ENCODE measurements around the gene HSPA12B. TPM values are rescaled to one million over a fixed set of nuclear protein-coding genes. Genes with fewer than 3 reads are reported as not detected.

Gene HSPA12B
- total and polyA plus RNA-seq, 2 of the 13 experiments (the other 11 are each of a cell fraction or from before 2014, with no cell fraction given), result 0.01 TPM; not detected in 1

GRCh38 chr20:3795511-3796468 is 63.3 kb downstream of the HSPA12B start, which contains the start of gene CDC25B (continued):
- TF ChIP-seq ZMAT3 (CRISPR knock-in tag; conservative IDR thresholded peaks at IDR 0.05) (0 out of 2 replicates have a peak, but pooled peaks have one; percentile 24), NFYC (CRISPR knock-in tag; IDR thresholded peaks at IDR 0.05) (peak; percentile 82), HOXA5 (CRISPR knock-in tag; IDR thresholded peaks at IDR 0.05) (peak; percentile 41), ZNF446 (CRISPR knock-in tag; IDR thresholded peaks at IDR 0.05) (peak; percentile 22), NAIF1 (CRISPR knock-in tag; IDR thresholded peaks at IDR 0.05; ENCODE audit: borderline replicate concordance) (peak; percentile 53; the same call in 1 of the 2 replicates)

GRCh38 chr20:3796477-3797225 is 64.2 kb downstream of the HSPA12B start:
- CTCF ChIA-PET (ENCODE audit: low intra/inter-chr PET ratio, low total read pairs), result interaction anchor here (1.4 kb wide), 2 partner anchors 10 to 21 kb away, joined by 3 read pairs; no protein-coding TSS in a partner anchor
- no peak for TF ChIP-seq ZKSCAN8 (CRISPR knock-in tag; IDR thresholded peaks at IDR 0.05; ENCODE audit: borderline replicate concordance)
- no peak for TF ChIP-seq HMG20B (CRISPR knock-in tag; conservative IDR thresholded peaks at IDR 0.05)
- TF ChIP-seq PREB (CRISPR knock-in tag; IDR thresholded peaks at IDR 0.05), result no peak
- no peak for TF ChIP-seq ATAD3A (CRISPR knock-in tag; IDR thresholded peaks at IDR 0.05)
- TF ChIP-seq SNAPC5 (CRISPR knock-in tag; IDR thresholded peaks at IDR 0.05; ENCODE audit: borderline replicate concordance), result no peak
- TF ChIP-seq AHR (CRISPR knock-in tag; IDR thresholded peaks at IDR 0.05), result no peak
- no peak for TF ChIP-seq E2F2 (CRISPR knock-in tag; IDR thresholded peaks at IDR 0.05; ENCODE audit: borderline replicate concordance)
- TF ChIP-seq ZNF557 (CRISPR knock-in tag; IDR thresholded peaks at IDR 0.05), result no peak
- TF ChIP-seq CHD2 (IDR thresholded peaks at IDR 0.05; ENCODE audit: low read depth, low read length), result no peak
- TF ChIP-seq PITX1 (CRISPR knock-in tag; IDR thresholded peaks at IDR 0.05), result peak; percentile 58; the same call in 1 of the 2 replicates
- TF ChIP-seq MYNN (CRISPR knock-in tag; IDR thresholded peaks at IDR 0.05; ENCODE audit: low read depth), result no peak
- peak; percentile 7 for TF ChIP-seq RBM39 (IDR thresholded peaks at IDR 0.05; ENCODE audit: low read depth, low read length, poor library complexity, severe bottlenecking)
- no peak for TF ChIP-seq RARG (CRISPR knock-in tag; IDR thresholded peaks at IDR 0.05; ENCODE audit: low read depth)

More at GRCh38 chr20:3796477-3797225, 64.2 kb downstream of the HSPA12B start:
- DNase-seq (ENCODE audit: low spot score) (no peak), ATAC-seq (peak; percentile 56), FAIRE-seq (no peak)
- Histone ChIP-seq H3K4me3 (replicated peaks in 1 of 3; ENCODE audit: insufficient read depth in 1 of 3, low read depth in 2 of 3, low read length in 3 of 3) (peak overlapping the region; percentile 76 to 88 (median 85)), H3K9ac (ENCODE audit: insufficient read depth, low read depth, low read length) (peak overlapping the region; percentile 77), H3K4me2 (ENCODE audit: low read depth, low read length) (peak overlapping the region; percentile 95), H3K27me3 (ENCODE audit: control insufficient read depth in 1 of 2, insufficient read depth in 2 of 2, low read length in 2 of 2) (no peaks in the 10 kb centered on the region; a peak in 1 of 5 replicates), H3K27ac (ENCODE audit: extremely low read length, insufficient read depth, low read length) (peak overlapping the region; percentile 66), H2AFZ (ENCODE audit: low read length) (peak overlapping the region; percentile 6), H3K36me3 (replicated peaks in 1 of 2; ENCODE audit: control insufficient read depth in 1 of 2, insufficient read depth in 2 of 2, low read length in 2 of 2) (peaks cover 12 to 21% of the 10 kb centered on the region in 2 experiments), H4K20me1 (ENCODE audit: insufficient read depth, low read length) (no peaks in the 10 kb centered on the region), H3K9me3 (ENCODE audit: low read length) (no peaks in the 10 kb centered on the region), H3K4me1 (ENCODE audit: insufficient read depth, low read length) (peaks cover 44% of the 10 kb centered on the region), H3K79me2 (ENCODE audit: insufficient read depth, low read length) (peaks cover 20% of the 10 kb centered on the region)
- in situ Hi-C loops (cut with HindIII; ENCODE audit: extremely low pct_ligation_motif_present, low pct_unique_long_range_greater_than_20kb), result no loop called here
- intact Hi-C loops (cut with micrococcal nuclease; ENCODE audit: unreplicated experiment), result no loop called here
- POLR2A ChIA-PET, result interaction anchor here (0.7 to 3.1 kb wide), 7 partner anchors 10 to 904 kb away, joined by 3 to 31 read pairs (median 5); partner anchors contain the start of genes ADISSP, AP5S1, CENPB and SPEF1
- no TSS peak for BruUV-seq (replicated peaks)
- WGBS (ENCODE audit: low lambda C conversion rate), result 1% methylated on average over 32 of the region's 33 CpGs

Data from HepG2 (cell line).